Left kidney (tissue), 8 donors: ENCODE data around the gene SATB1. TPM values are rescaled to one million over a fixed set of nuclear protein-coding genes. Genes with fewer than 3 reads are reported as not detected.
"Not testable (repeated sequence)": the region's sequence is repeated elsewhere in the genome, so short reads cannot be mapped to it uniquely, and the experiment has no call there.

ENCODE experiments used
- DNase-seq: peaks from one replicate; pipeline ENCODE4 v3.0.0-alpha.2; 2013
- long read RNA-seq, 8 donors: transcript quantifications; one replicate each; lab custom pipeline, GENCODE V29; 2026
- polyA plus RNA-seq: library from polyadenylated mRNA; unstranded; fragments of 120-200 nt; gene quantifications from one replicate; pipeline ENCODE4 v1.2.1, GENCODE V29; 2013; ENCODE audit not compliant: insufficient read length

The SATB1 gene
- polyA plus RNA-seq, result 44.0 TPM
- long read RNA-seq, donor 1, full-length matches to known transcripts, result 8 of 36 reads
- long read RNA-seq, donor 1, partial matches to known transcripts, result 28 of 36 reads
- long read RNA-seq, donor 1, other reads (novel, unspliced or antisense), result 0 of 36 reads
- long read RNA-seq, donor 2, full-length matches to known transcripts, result 5 of 54 reads
- long read RNA-seq, donor 2, partial matches to known transcripts, result 49 of 54 reads
- long read RNA-seq, donor 2, other reads (novel, unspliced or antisense), result 0 of 54 reads
- long read RNA-seq, donor 3, full-length matches to known transcripts, result 3 of 21 reads
- long read RNA-seq, donor 3, partial matches to known transcripts, result 18 of 21 reads
- long read RNA-seq, donor 3, other reads (novel, unspliced or antisense), result 0 of 21 reads
- long read RNA-seq, donor 4, full-length matches to known transcripts, result 1 of 1 reads
- long read RNA-seq, donor 4, partial matches to known transcripts, result 0 of 1 reads
- long read RNA-seq, donor 4, other reads (novel, unspliced or antisense), result 0 of 1 reads
- long read RNA-seq, donor 5, full-length matches to known transcripts, result 7 of 20 reads
- long read RNA-seq, donor 5, partial matches to known transcripts, result 13 of 20 reads
- long read RNA-seq, donor 5, other reads (novel, unspliced or antisense), result 0 of 20 reads
- long read RNA-seq, donor 6, full-length matches to known transcripts, result 5 of 43 reads
- long read RNA-seq, donor 6, partial matches to known transcripts, result 38 of 43 reads
- long read RNA-seq, donor 6, other reads (novel, unspliced or antisense), result 0 of 43 reads
- long read RNA-seq, donor 7, full-length matches to known transcripts, result 9 of 24 reads
- long read RNA-seq, donor 7, partial matches to known transcripts, result 15 of 24 reads
- long read RNA-seq, donor 7, other reads (novel, unspliced or antisense), result 0 of 24 reads
- long read RNA-seq, donor 8, partial matches to known transcripts, result 7 of 7 reads
- long read RNA-seq, donor 8, other reads (novel, unspliced or antisense), result 0 of 7 reads

GRCh38 chr3:18424729-18425640 is at the start of gene SATB1:
SATB1 (minus strand) TSS chr3:18425339; CDS start chr3:18420967, 4,372 bp downstream.
- DNase-seq, result peak; percentile 84

GRCh38 chr3:18474202-18474601 is 49.1 kb upstream of the SATB1 start:
- no peak for DNase-seq

GRCh38 chr3:18469775-18470174 is 44.6 kb upstream of the SATB1 start:
- no peak for DNase-seq

- DNase-seq, result no peak
Measured at GRCh38 chr3:18466136-18466535, 41.0 kb upstream of the SATB1 start.

- DNase-seq, result no peak
Measured at GRCh38 chr3:18454766-18455165, 29.6 kb upstream of the SATB1 start.

GRCh38 chr3:18449618-18450017 is 24.5 kb upstream of the SATB1 start:
- not testable (repeated sequence) for DNase-seq

GRCh38 chr3:18447720-18448119 is 22.6 kb upstream of the SATB1 start:
- no peak for DNase-seq

GRCh38 chr3:18446149-18446825 is 21.1 kb upstream of the SATB1 start:
- no peak for DNase-seq

- peak; percentile 18 for DNase-seq
Measured at GRCh38 chr3:18445401-18446148, 20.4 kb upstream of the SATB1 start.

- peak; percentile 70 for DNase-seq
Measured at GRCh38 chr3:18444595-18445400, 19.7 kb upstream of the SATB1 start.

- peak; percentile 25 for DNase-seq
Measured at GRCh38 chr3:18443665-18444594, 18.8 kb upstream of the SATB1 start.

GRCh38 chr3:18442756-18443664 is 17.9 kb upstream of the SATB1 start:
- DNase-seq, result no peak

- no peak for DNase-seq
Measured at GRCh38 chr3:18441551-18441950, 16.4 kb upstream of the SATB1 start.

- DNase-seq, result no peak
Measured at GRCh38 chr3:18440066-18440722, 15.1 kb upstream of the SATB1 start.

GRCh38 chr3:18439281-18439680 is 14.1 kb upstream of the SATB1 start:
- no peak for DNase-seq

- no peak for DNase-seq
Measured at GRCh38 chr3:18438586-18438985, 13.4 kb upstream of the SATB1 start.

- DNase-seq, result no peak
Measured at GRCh38 chr3:18436213-18436612, 11.1 kb upstream of the SATB1 start.
